ENCODE measurements around the gene ERMARD.
"Not testable (repeated sequence)": the region's sequence is repeated elsewhere in the genome, so short reads cannot be mapped to it uniquely, and the experiment has no call there.

Gene ERMARD

DNA sequence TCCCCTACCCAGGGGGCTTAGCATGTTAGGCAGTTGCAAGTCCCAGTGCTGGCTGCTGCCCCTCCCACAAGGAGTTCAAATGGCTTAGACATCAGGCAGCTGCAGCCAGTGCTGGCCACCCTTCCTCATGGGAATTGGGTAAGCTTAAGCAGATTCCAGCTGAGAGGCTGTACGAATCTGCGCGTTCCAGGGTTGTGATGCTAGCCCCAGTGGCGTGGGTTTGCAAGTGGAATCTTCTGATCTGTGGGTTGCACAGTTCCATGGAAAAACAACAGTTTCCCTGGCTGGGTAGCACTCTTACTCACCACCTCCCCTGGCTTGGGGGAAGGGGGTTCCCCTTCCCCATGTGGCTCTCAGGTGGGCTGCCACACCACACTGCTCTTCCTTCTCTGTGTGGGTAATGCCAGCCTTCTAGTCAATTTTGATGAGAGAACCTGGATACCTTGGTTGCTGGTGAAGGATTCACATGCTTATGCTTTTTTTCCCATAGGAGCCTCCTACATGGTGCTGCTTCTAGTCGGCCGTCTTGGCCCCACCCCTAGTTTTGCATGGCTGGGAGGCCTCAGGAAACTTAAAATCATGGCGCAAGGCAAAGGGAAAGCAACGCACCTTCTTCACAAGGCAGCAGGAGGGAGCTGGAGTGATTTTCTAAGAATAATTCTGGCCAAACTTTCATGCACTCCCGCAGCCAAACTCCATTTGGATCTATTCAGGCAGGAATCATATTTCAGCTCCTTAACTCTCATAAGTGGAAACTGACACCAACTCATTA lies 13.0 kb upstream of the ERMARD start:
- no peak for DNase-seq

DNA sequence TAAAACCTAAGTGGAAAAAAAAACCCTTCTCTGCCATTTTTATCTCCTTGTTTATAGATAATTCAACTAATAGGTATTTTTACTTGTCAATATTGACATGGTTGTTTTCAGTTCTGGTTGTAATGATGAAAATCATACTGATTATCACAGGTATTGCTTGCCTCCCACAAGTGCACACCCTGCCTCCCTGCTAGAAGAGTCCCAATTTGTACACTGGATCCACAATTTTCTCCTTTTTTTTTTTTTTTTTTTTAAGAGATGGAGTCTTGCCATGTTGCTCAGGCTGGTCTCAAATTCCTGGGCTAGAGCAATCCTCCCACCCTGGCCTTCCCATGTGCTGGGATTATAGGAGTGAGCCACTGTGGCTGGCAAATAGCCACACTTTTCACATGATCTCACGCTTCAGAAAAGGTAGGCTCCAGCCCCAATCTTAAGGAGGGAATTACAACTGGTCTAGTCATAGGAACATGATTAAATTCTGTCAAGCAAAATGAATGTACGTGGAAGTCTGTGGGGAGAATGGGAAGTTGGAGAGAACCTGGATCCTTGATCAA lies 12.4 kb upstream of the ERMARD start:
- no peak for DNase-seq

DNA sequence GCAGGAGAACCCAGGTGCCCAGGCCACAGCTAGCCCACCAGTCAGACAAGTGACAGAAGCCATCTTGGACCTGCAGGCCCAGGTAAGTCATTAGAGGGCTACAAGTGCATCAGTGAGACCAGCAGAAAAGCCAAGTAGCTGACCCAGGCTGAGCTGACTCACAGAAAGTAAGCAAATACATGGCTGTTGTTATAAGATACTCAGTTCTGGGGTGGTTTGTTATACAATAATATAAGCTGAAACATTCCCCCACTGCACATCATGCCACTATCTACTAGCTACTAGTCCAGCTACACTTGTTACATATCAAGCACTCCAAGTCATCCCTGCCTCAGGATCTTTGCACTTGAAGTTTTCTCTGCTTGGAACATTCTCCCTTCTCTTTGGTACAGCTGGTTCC lies 10.1 kb upstream of the ERMARD start:
- DNase-seq, result no peak

DNA sequence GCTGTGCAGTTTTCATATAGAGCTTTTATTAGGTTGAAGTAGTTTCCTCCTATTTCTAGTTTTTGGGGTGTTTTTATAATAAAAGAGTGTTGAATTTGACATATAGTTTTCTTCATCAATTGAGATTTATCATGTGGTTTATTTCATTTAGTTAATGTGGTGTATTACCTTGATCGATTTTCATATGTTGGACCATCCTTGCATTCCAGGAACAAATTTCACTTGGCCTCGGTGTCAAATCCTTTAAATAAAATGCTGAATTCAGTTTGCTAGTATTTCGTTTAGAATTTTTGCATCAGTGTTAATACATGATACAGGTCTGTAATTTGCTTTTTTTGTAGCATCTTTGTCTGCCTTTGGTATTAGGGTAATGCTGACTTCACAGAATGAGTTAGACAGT lies 6.0 kb upstream of the ERMARD start:
- DNase-seq, result no peak

DNA sequence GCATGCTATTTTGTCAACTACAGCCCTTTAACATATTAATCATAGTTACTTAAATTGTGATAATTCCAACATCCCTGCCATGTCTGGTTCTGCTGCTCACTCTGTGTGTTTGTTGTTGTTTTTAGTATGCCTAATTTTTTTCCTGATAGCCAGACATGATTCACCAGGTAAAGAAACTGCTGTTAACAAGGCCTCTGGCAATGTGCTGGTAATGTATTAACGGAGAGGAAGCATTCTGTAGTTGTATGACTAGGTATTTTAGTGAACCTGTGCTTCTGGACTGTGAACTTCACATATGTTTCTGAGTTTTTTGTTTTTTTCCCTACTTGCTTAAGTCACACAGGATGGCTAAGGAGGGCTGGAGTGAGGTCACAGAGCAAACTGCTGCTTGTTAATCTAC lies 4.9 kb upstream of the ERMARD start:
- no peak for DNase-seq

DNA sequence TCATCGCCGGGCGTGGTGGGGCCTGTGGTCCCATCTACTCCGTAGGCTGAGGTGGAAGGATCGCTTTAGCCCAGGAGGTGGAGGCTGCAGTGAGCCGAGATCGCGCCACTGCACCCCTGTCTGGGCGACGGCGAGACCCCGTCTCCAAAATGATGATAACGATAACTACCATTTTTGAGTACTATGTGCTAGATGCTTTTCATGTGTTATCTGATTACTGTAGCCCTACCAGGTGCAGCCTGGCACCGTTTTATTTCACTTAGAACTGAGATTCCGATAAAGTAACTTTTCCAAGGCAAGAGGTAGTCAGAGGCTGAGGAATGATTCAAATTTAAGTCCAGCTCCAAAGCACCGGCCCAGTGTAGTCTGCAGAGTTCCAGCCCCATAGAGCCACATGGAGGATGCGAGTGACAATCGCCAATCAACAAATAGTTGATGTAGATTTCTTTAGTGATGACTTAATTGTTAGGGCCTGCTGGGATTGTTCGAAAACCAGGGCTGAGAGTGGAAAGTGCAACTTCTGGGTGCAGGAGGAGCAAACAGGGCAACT lies 727 bp downstream of the ERMARD start:
- peak in 4 of 51 donors; percentile 8 to 49 (median 30) for DNase-seq

DNA sequence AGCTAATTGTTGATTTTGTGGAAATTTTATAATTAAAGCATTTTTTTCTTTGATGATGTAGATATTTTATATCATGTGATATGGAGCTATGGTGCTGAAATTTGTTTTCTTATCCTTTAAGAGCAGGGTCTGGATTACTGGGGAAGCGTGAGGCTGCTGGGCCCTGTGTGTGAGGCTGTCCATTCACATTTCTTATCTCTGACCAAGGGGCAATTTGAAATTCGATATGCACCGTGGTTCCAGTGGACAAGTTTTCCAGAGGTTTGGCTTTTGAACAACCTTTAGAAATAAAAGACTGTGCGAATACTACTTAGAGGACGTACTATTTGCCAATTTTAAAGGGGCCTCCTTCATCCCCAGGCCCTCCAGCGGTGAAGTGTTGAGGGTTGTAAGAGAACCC lies 3.7 kb downstream of the ERMARD start:
- DNase-seq, result no peak

DNA sequence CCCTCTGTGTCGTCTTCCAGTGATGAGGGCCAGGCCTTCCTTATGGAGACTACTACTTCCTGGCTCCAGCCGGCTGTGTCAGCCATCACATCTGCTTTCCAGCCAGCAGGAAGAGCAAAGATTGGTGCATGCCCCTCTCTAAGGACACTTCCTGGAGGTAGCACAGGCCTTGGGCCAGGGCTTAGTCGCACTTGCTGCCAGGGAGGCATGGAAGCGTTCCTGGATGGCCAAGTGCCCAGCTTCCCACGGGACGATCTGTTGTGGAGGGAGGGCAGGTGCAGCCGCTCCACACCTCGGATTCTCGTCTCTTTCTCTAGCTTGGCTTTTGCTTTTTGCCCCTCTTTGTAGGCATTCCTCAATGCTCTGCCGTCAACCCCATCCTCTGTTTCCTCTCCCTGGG lies 11.9 kb downstream of the ERMARD start:
- no peak for DNase-seq

DNA sequence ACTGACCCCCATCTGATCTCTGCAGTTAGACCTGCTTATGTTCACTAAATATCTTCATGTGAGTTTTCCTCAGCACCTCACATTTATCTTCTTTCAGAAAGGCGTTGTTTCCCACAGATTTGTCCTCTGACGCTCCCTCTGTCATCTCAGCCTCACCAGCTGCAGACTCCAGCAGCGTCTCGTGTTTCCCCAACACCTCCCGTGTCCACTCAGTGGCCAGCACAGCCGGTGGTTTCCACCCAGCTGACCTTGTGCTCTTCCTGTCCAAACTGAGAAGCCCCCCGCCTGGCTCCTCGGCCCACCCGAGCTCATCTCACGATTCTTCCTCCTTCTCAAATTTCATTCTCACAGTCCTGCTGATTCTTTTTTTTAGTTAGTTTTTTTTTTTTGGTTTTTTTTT lies 12.5 kb downstream of the ERMARD start:
- DNase-seq, result no peak

DNA sequence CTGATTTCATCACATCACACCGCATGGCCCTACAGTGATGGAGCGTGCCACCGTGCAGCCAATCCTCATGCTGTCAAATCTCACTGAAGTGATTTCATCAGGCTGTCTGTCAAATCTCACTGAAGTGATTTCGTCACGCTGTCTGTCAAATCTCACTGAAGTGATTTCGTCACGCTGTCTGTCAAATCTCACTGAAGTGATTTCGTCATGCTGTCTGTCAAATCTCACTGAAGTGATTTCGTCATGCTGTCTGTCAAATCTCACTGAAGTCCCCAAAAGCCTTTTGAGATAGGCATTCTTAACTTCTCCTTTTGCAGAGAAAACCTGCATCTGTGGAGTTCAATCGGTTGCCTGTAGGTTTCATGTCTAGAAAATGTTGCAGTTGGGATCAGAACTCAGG lies 14.4 kb downstream of the ERMARD start:
- DNase-seq, result not testable (repeated sequence)

DNA sequence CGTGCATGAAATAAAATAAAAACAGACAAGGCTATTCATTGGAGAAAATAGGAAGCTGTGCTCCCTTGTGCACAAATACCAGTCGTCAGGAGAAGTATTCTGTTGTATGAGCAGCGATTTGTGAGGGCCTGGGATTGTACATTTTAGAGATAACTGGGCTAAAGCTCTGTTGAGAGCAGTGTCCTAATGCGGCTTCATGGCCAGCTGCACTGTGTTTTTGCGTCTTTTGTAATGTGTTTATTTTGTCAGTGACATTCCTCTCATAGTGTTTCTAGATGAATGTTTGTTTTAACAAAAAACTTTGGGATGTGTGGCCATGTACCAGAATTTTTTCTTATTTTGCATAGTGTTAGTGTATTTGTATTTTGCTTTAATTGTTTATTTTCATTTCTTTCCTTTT lies 14.8 kb downstream of the ERMARD start:
- no peak for DNase-seq

DNA sequence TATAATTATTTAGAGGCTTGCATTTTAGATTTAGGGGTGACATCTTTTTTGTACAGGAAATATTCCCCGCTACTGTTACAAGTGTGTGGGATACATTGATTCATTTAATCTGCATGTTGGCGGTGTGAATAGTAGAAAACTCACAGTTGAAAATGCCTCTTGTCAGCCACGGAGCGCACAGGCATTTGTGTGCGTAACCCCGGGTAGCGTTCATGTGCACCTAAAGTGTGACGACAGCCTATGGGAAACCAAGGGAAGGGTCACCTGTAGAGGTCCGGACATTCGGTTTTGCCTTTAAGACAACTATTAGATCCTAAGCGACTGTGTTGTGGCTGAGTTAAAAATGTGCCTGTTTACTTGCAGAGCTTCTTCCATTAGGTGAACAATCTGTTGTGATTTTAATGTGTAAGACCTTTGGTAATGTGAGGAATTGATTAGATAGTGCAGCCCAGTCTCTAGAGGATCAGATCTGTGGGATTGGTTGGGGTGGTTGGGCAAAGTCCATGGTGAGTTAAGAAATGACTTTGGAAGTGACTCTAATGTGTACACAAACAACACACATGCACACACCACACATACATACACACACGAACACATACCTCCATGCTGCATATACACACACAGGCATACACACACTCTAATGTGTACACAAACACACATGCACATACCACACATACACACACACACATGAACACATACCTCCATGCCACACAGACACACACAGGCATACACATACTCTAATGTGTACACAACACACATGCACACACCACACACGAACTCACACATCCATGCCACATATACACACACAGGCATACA lies 15.7 kb downstream of the ERMARD start:
- no peak for DNase-seq

DNA sequence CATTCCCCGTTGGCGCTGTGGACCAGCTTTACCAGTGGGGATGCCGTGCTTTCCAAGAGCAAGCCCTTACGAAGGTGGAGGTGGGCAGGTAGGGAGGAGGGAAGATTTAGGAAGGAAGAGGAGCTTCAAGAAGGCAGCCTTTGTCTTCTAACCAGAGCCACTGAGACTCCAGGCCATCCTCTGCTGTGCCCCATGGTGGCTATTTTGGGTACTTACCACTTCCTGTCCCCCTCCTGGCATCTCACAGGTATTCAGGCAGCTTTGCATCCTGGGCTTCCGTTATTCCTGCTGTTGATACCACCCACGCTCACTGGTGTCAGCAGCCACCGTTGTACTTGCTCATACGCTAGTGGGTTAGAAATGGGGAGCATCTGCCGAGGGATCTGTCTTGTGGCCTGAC lies 22.9 kb downstream of the ERMARD start:
- DNase-seq, result no peak

DNA sequence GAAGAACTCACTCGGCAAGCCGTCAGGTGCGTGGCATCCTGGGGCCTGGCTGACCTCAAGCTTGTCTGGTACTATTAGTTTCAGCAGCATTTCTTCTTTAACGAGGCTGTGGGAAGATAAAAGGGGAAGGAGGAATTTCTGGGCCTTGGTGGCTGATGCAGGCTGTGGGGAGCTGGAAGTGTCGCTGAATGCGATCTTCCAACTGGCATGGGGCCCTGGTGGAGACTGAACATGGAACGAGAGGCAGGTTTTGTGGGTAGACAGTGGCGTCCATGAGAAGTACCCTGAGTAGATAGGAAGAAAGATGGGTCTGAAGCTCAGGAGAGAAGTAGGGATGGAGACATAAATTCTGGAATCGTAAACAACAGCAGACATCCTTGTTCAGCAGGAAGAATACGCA lies 23.9 kb downstream of the ERMARD start:
- DNase-seq, result no peak

DNA sequence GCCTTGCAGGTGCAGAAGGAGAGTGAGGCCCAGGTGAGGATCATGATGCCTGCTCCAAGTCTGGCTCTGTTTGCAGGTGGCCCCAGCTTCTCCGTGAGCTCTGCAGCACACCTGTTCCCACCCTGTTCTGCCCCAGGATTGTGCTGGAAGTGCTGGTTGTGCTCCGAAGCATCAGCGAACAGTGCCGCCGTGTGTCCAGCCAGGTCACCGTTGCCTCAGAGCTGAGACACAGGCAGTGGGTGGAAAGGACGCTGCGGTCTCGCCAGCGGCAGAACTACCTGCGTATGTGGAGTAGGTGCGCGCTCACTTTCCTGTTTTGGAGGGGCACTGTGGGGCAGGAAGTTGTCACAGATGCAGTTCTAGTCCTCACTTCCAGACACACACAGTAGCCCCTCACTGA lies 25.0 kb downstream of the ERMARD start:
- no peak for DNase-seq

DNA sequence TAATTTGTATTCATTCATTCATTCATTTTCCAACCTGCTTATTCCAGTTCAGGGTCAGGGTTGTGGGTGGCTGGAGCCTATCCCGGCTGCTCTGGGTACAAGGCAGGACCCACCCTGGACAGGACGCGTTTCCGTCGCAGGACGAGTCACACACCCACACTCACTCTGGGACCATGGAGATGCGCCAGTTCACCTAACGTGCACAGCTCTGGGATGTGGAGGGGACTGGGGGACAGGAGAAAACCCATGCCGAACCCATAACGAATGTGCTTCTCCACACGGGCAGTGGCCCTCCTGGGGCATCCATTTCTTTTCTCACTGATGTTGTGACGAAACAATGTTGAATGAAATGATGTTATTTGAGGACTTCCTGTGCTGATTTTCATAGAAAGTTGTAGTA lies 26.5 kb downstream of the ERMARD start:
- no peak for DNase-seq

DNA sequence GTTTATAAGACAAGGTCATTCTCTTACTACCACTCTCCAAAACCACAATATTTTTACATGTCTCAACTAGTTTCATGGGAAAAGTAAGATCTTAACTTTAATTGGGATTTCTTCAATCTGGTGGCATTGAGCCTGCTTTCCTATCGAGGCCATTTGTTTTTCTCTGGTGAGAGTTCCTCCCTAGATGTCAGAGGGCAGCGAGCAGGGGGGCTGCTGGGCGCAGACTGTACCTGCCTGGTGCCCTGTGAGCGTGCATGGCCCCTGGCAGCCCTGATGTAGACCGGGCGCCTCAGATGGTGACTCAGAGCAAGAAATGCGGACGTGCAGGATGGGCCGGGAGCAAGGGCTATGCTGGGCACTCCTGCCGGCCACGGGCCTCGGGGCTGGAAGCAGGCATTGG lies 27.2 kb downstream of the ERMARD start:
- no peak for DNase-seq

DNA sequence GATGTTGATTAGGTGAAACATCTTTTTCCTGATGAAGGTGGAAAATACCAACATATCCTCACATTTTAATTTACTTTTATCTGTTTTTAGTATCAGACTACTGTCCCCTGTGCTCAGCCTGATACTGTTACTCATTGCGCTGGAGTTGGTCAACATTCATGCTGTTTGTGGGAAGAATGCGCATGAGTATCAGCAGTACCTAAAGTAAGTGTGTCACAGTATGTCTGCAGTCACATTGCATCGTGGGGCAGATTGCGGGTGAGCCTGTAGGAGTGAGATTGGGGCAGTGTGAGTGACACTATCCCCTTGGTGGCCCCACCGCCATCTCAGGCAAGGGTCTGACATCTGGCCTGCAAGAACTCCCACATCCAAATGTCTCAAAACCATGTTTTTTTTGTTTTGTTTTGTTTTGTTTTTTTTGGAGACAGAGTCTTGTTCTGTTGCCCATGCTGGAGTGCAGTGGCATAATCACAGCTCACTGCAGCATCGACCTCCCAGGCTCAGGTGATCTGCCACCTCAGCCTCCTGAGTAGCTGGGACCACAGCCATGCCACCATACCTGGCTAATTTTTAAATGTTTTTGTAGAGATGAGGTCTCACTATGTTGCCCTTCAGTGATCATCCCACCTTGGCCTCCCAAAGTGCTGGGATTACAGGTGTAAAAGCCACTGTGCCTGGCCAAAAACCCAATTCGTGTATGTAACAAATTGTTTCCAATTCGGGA lies 27.8 kb downstream of the ERMARD start:
- no peak for DNase-seq

DNA sequence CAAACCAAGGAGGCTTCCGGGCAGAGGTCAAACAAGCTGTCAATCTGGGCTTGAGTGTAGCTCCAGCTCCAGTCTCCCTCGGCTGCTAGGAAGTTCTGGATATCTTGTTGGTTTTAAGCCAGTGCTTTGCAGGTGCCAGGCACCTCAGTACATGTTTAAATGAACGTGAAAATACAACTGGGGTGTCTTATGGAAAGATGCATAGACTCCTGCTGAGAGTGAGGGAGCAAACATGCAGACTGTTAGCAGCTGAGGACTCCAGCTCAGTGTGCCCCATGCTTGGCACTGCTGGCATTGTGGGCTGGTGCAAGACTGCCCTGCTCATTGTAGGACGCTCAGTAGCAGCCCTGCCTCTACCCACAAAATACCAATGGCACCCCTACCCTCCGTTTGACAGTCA lies 28.5 kb downstream of the ERMARD start:
- DNase-seq, result no peak

DNA sequence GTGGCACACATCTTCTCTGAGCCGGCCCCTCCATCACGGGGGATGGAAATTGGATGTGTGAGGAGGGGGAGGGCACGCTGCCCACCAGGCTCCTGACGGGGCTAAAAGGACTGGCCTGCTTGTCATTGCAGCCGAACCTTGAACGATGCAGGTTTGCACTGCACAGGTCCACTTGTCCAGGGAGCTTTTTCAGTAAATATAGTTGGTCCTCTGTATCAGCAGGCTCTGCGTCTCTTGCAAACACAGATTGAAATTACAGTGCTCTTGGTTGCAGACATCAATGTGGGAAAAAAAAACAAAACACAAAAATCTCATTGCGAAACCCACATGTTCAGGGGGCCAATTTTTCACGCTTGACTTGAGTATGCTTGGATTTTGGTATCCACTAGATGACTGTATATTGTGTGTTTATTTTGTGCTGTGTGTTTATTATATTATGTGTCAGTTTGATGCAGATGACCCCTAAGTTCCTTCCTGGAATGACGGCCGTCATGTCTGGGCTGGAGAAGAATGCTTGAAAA lies 29.2 kb downstream of the ERMARD start:
- DNase-seq, result no peak

DNA sequence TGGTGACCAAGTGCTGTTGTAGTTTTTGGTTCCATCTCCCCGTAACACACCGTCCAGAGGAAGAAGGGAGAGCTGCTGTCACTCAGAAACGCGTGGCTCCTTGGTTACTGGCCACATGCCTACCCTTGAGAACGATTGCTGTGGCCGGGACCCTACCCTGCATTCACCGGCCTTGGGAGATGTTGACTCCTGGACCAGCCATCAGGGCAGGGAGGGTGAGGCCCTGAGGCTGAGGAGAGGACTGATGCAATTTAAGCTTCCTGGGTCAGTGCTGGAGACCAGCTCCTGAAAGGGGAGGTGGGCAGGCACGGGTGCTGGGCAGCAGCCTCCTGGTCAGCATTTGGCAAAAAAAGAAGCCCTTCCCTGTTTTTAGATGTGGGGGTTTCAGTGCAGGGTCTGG lies 31.5 kb downstream of the ERMARD start:
- no peak for DNase-seq

DNA sequence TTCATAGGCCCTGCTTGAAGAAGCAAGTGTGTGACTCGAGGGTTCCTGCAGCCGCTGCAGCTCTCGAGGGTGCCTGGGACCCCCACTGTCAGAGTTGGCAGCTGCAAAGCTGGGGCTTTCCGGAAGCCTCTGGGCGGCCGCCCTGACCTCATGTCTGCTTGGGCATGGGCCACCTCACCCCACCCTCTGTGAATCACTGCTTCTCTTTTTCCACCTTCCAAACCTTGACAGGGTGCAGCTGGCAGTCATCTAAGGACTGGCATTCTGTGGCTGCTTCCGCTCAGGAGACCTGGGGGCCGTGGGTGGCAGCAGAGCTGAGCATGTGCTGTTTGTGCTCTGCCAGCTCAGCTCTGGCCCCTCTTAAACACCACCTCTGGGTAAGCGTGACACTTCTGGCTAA lies 32.0 kb downstream of the ERMARD start:
- DNase-seq, result no peak

Measured in hypothalamus (tissue), 51 donors.